NCI-H510A (cell line): ENCODE results near the gene MTSS2.

Experiments used
- DNase-seq: peaks from one replicate; lab custom pipeline; 2025; lab: John Stamatoyannopoulos, UW

Gene MTSS2

GRCh38 chr16:70685938-70686375 is at the start of gene MTSS2:
Gene MTSS2 (minus strand): TSS chr16:70686053. CDS start chr16:70685791, 262 bp downstream.
- peak; percentile 73 for DNase-seq

- DNase-seq, result no peak
These were observed 49.5 kb upstream of the MTSS2 start for GRCh38 chr16:70735141-70735979.

GRCh38 chr16:70734522-70735095 is 48.8 kb upstream of the MTSS2 start:
- DNase-seq, result no peak

GRCh38 chr16:70730944-70731343 is 45.1 kb upstream of the MTSS2 start:
- DNase-seq, result no peak

GRCh38 chr16:70730031-70730430 is 44.2 kb upstream of the MTSS2 start:
- DNase-seq, result no peak

- no peak for DNase-seq
These were observed 43.4 kb upstream of the MTSS2 start for GRCh38 chr16:70729292-70729691.

- no peak for DNase-seq
These were observed 42.3 kb upstream of the MTSS2 start for GRCh38 chr16:70728150-70728549.

GRCh38 chr16:70726892-70727361 is 41.1 kb upstream of the MTSS2 start:
- DNase-seq, result no peak

- DNase-seq, result no peak
These were observed 40.3 kb upstream of the MTSS2 start for GRCh38 chr16:70725912-70726828.

GRCh38 chr16:70725024-70725911 is 39.4 kb upstream of the MTSS2 start:
- DNase-seq, result no peak

- DNase-seq, result no peak
These were observed 38.5 kb upstream of the MTSS2 start for GRCh38 chr16:70724146-70725023.

- DNase-seq, result no peak
These were observed 37.9 kb upstream of the MTSS2 start for GRCh38 chr16:70723740-70724145.

- DNase-seq, result no peak
These were observed 35.5 kb upstream of the MTSS2 start for GRCh38 chr16:70721202-70721963.

GRCh38 chr16:70720425-70721201 is 34.8 kb upstream of the MTSS2 start:
- DNase-seq, result no peak

GRCh38 chr16:70717065-70717464 is 31.2 kb upstream of the MTSS2 start:
- no peak for DNase-seq

GRCh38 chr16:70715860-70716357 is 30.1 kb upstream of the MTSS2 start:
- DNase-seq, result no peak

- DNase-seq, result no peak
These were observed 29.4 kb upstream of the MTSS2 start for GRCh38 chr16:70715055-70715858.
